GM18505 (cell line): ENCODE results near the gene KCNC4.

Source experiments
- ATAC-seq: cut with Tn5 transposase; IDR thresholded peaks from one replicate; pipeline ENCODE4 v1.9.1; 2021; ENCODE audit not compliant: unreplicated experiment
- POLR2A ChIP-seq: IDR thresholded peaks from 4 replicates; pipeline ENCODE4 v1.6.1; 2011; ENCODE audit warnings: borderline replicate concordance; ENCODE audit not compliant: insufficient read depth, insufficient read length; ENCODE audit errors: extremely low read depth

KCNC4 gene

DNA sequence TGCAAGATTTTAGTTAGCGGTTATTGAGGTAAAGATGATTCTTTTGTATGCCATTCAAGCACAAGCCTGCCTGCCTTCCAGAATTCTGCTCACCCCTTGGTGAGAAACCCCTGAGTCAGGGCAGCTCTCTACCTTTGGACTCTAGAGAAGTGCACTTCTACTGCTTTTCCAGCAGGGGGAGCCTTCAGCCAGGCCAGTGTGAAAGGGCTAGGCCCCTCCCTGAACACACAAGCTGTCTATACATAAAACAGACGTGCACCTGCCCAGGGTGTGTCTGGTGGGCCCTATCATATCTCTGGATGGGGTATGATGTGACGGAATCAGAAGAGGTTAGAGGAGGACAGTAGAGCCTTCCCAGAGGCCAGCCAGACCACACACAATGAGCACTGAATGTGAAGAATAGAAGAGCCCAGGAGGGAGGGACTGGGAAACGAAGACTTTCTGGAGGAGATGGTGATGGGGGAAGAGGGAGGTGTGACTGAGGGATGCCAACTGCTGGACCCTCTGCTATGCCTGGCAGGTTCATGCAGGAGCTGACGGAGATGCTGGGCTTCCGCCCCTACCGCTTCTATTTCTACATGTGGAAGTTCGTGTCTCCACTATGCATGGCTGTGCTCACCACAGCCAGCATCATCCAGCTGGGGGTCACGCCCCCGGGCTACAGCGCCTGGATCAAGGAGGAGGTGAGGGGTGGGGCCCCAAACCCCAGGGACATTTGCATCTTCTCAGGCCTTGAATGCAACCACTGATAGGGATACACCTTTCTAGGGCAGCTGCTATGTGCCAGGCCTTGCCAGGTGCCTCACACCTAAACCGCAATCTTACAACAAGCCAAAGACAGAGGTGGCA, 13.0 kb upstream of the KCNC4 start:
- TF ChIP-seq POLR2A = no peak
- peak; percentile 66 for ATAC-seq

DNA sequence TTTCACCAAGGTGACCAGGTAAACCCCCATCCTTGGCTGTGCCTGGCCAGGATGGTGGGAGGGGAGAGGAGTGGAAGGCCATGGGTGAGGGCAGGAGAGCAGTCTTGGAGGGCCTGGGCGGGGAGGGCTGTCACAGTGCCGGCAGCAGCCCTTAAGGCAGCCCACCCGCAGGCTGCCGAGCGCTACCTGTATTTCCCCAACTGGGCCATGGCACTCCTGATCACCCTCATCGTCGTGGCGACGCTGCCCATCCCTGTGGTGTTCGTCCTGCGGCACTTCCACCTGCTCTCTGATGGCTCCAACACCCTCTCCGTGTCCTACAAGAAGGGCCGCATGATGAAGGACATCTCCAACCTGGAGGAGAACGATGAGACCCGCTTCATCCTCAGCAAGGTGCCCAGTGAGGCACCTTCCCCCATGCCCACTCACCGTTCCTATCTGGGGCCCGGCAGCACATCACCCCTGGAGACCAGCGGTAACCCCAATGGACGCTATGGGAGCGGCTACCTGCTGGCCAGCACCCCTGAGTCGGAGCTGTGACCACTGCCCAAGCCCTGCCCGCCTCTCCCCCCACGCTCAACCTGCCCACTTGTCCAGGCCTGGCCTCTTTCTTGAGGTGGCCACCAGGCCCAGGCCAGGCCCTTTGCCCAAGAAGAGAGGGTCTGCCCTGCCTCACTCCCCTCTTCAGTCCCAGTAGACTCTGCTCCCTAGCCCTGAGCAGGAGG, 12.0 kb upstream of the KCNC4 start:
- no peak for TF ChIP-seq POLR2A
- no peak for ATAC-seq

DNA sequence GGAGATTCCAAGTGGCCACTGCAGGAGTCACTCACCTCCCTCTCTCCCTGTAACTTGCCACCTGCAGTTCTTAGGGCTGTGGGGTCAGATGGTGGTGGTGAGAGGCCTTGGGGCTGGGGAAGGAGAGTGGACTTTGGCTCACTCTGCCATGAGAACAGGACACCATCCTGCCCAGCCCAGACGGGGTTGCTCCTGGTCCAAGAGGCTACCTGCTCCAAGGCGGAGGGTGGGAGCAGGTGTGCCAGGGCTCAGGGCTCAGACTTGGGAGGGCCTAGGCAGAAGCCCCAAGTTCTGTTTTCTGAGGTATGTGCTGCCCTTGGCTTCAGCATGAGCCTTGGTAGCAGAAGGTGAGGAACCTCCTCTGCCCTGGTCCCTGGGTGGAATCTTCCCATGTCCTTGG, 11.4 kb upstream of the KCNC4 start:
- ATAC-seq = no peak
- no peak for TF ChIP-seq POLR2A

DNA sequence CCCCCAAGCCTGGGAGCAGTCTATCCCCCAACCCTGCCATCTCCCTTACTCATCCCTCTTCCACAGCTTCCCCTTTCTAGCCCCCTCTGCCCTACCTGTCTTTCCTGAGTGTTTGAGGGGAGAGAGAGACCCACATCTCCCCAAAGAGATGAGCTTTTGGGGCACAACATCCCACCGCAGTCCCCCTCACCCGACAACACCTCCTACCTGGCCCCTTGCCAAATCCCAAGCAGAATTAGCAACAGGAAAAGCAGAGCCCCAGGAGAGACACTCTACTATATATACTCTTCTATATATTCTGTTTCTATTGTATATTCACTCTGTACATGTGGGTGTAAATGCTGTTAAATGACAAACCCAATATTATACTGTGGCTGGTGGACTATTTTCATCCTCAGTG, 9.9 kb upstream of the KCNC4 start:
- TF ChIP-seq POLR2A = no peak
- ATAC-seq = no peak

DNA sequence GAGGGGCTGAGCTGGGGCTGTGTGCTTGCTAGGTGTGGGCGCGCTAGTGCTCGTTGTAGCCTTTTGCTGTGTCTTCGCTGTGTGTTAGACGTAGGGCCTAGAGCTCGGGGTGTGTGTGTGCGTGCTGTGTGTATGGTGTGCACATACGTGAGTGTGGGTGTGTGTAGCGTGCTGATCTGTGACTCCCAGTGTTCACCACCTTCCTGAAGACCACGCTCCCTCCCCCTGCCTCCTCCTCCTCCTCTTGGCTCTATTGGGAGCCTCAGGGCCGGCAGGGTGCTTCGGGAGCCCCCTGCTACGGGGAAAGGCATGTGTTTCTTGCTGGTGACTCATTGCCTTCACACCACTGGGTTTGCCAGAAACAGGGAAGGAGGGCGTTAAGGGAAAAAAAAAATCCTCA, 9.4 kb upstream of the KCNC4 start:
- ATAC-seq = no peak
- no peak for TF ChIP-seq POLR2A

DNA sequence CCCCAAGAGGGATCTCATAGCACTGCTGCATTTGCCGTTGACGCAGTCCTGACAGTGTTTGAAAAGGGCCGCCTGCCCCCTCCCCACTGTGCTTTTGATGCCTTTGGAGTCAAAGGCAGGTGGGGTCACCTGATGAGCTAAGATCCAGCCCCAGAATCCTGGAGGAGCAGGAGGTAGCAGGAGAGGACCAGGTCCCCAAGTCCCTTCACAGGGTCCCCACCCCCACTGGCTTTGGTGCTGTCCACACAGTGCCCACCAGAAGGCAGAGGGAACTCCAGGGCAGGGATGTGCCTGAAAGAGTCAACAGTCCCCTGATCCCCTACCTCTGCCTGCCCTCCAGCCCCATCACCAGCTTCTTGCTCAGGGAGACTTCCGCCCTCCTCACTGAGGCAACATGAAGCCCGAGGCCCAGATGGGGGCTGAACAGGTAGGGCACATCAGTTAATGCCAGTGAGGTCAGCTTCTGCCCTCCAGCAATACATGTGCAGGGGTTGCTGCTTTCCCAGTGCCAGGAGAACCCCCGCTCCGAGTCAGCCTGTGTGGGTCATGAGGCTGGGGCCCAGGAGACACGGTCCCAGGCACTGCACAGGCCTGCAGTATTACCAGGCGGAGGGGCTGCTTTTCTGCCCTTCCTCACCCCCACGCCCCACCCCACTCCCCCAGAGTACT, 8.8 kb upstream of the KCNC4 start:
- no peak for TF ChIP-seq POLR2A
- no peak for ATAC-seq

DNA sequence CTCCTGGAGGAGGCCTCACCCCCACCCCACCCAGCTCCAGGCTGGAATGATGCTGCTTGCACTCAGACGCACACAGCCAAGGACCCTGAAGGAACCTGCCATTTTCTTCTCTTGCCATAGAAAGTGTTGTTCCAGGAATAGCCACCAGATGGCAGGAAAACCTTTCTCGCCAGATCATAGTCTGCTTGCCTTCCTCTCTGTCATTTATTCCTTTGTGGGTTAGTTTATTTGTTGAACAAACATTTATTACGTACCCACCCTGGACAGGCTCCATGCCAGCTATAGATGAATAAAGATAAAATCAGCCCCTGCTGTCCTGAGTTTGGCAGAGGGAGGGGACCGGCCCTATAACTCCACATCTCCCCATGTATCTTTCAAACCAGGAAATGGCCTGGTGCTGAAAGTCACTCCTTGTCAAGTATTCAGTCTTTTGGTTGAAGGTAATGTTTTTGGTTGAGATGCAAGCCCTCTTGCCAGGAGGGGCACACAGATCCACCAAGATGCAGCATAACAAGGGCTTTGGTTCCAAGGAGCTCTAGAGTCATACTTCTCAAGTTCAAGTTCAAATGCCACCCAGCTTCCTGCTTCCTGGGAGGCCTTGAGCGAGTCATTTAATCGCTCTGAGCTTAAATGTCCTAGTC, 7.0 kb upstream of the KCNC4 start:
- no peak for ATAC-seq
- no peak for TF ChIP-seq POLR2A

DNA sequence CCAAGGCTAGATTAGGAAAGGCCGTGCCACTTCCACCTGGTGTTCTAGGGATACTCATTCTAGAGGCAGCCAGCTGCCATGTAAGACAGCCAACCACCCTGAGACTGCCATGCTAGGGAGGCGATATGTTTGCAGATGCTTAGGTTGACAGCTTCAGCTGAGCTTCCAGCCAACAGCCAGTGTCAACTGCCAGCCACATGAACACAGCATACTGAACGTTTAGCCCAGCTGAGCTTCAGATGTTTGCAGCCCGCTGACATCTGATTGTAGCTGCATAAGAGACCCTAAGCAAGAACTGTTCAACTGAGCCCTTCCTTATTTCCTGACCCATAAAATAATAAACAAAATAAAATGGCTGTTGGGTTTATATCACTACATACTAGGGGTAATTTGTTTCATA, 5.0 kb upstream of the KCNC4 start:
- no peak for ATAC-seq
- TF ChIP-seq POLR2A = no peak

DNA sequence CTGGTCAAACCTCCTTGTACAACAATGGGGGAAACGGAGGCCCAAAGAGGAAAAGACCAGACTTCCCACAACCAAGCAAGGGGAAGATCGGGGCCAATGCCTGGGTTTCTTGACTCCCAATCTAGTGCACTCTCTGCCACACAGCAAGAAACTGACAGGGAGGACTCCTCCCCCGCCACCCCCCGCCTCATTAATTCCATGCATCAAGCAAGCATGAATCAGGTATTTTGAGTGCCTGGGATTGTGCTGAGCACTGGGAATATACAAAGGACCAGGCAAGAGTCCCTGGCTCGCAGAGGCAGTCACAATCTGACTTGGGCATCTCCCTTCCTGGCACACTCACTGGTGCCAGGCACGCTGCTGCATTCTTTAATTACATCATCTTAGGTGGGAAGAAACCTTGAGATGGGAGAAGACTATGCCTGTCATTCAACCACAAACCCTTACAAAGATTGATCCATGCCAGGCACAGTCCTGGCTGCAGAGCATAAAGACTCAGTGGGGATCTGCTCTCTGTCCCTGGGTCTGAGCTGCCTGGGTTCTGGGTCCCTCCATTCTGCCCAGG, 4.4 kb upstream of the KCNC4 start:
- ATAC-seq = no peak
- no peak for TF ChIP-seq POLR2A

DNA sequence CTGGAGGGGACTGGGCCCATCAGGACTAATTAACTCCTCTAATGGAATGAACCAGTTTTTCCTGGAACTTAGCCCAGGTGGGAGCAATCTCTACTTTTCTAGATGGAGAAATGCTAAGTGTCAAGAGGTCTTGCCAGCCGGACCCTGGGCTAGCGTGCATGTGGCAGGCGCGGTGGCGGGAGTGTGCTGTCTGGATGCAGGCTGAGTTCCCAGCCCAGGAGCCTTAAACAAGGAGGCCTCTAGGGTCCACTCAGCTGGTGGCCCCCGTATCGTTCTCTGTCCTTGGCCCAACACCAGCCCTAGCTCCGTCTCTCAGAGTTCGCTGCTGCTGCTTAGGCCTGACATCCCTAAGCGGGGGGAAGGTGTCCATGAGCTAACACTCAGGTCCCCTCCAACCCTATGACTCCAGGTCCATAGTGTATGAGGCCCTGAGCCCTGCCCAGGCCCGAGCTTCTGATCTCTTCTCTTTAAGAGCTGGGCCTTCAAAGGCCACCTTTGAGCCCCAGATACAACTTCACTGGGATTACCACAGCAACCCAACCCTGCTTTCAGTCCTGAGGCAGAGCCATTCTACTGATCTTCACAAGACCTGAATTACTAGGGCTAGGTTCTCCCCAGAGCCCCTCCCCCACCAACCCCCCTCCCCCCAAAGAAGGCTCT, 3.7 kb upstream of the KCNC4 start:
- ATAC-seq = no peak
- no peak for TF ChIP-seq POLR2A

DNA sequence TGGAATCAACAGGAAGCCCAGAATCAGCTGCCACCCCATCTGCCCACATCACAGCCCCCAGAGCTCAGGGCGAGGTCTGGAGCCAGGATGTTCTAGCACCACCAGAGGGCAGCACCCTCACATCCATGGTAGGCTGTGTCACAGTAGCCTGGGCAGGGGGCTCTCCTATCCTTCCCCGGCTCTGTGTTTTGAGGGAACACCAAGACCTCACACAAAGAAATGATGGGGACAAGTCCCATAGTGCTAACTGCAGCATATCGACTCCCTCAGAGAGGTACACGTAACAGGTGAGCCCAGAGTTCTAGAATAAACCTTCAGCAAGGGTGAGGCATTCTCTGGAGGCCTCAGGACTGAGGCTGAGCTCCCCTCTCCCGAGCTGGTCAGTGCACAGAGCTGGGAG, 2.3 kb upstream of the KCNC4 start:
- no peak for TF ChIP-seq POLR2A
- no peak for ATAC-seq

DNA sequence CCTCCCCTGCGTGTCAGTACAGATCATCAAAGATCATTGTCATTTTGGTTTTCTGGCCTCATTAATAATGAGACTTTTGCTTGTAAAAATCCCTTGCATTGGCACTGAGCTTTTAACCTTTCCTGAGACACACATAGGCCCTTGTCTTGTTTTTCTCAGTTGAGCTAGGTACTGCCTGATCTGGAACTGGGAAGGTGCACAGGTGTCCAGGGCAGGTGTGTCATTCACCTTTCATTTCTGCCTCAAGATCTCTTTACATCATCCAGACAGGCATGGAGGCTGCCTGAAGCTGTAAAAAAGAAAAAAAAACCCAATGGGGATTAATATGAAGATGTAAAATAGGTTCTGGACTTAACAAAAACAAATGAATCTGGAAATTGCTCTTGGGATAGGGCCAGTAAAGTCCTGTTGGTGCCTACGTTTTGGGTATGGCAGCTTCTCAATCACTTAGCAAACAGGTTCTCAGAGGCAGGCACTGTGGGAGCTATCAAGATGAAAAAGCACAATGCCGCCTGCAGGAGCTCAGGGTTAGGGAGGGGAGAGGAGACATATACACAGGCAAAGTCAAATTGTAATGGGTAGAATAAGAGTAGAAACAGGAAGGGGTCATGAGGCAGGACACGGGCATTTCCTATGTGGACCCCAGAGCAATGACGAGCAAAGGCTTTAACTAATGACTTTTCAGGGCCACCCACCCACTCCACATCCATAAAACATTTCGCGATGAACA, 1.0 kb upstream of the KCNC4 start:
- ATAC-seq = no peak
- TF ChIP-seq POLR2A = no peak
